HG03045 (cell line): ENCODE results near the gene GNB3.

Experiments
- ATAC-seq: cut with Tn5 transposase; IDR thresholded peaks from one replicate; pipeline ENCODE4 v1.9.1; 2021; ENCODE audit warnings: mild to moderate bottlenecking, moderate library complexity; ENCODE audit not compliant: unreplicated experiment

The GNB3 gene

DNA sequence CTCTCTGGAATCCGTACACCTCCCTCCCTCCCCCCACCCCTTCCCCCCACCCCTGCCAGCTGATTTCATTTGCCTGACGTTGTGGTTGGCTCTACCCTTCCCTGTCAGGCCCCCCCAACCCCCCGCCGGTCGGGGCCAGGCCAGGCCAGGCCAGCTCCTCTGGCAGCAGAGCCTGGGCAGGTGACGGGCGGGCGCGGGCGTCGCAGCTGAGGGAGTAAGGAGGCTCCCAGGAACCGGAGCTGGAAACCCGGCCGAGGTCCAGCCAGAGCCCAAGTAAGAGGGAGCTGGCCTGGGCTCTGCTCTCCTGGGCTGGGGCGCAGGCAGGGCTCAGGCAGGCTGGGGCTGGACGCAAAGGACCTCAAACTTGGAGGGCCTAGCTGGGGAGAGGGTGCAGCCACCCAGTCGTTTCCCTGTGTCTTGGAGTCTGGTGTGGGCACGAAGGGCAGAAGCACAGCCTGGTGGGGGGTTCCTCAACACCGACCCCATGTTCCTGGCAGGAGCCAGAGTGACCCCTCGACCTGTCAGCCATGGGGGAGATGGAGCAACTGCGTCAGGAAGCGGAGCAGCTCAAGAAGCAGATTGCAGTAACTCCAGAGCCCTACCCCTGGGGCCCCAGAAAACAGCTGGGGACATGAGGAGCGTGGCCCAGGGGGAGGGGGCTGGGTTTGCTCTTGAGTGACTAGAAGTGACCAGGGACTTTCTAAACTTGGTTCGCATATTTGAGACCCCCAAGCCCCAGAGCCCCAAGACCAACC, at the start of gene GNB3:
TSS of gene GNB3 (plus strand) at position 165 of the 755 bp plus-strand sequence. CDS start at position 528, 363 bp downstream.
- ATAC-seq = no peak

- no peak for ATAC-seq
Measured at GRCh38 chr12:6791931-6792520, 48.7 kb upstream of the GNB3 start.

DNA sequence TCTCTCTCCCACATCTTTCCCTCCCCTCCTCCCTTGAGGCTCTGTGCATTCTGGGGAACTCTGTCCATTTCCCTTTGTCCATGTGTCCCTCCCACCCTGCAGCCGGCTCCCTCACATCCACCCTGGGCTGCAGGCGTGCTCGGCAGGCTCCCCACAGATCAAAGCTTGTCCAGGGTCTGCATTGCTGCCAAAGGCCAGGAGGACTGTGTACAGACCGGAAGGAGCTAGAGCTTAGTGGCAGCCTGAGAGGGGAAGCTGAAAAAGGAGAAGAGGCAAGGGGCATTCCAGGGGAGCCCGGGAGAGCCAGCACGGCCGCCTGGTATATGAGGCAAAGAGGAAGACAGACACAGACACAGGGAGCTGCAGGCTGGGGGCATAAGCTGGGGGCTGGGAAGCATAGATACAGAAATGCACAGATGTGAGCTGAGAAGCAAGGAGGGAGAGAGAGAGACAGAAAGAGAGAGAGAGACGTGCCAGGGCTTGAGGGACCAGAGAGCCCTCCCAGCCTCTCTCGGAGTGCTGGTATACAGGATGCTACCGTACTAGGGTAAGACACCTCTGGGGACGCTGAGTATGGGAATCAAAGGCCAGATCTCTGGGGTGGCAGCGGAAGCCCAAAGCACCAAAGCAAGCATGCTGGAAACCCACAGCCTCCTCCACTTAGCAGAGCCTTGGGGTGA, 48.1 kb upstream of the GNB3 start:
- ATAC-seq = no peak

- no peak for ATAC-seq
Measured at GRCh38 chr12:6795088-6795487, 45.6 kb upstream of the GNB3 start.

GRCh38 chr12:6796576-6796975, 44.1 kb upstream of the GNB3 start:
- no peak for ATAC-seq

GRCh38 chr12:6799147-6799546, 41.6 kb upstream of the GNB3 start:
- no peak for ATAC-seq

- no peak for ATAC-seq
Measured at GRCh38 chr12:6807170-6807569, 33.6 kb upstream of the GNB3 start.

GRCh38 chr12:6809056-6809455, 31.7 kb upstream of the GNB3 start:
- no peak for ATAC-seq

- ATAC-seq = no peak
Measured at GRCh38 chr12:6810758-6811157, 30.0 kb upstream of the GNB3 start.

GRCh38 chr12:6813363-6813762, 27.4 kb upstream of the GNB3 start:
- no peak for ATAC-seq

DNA sequence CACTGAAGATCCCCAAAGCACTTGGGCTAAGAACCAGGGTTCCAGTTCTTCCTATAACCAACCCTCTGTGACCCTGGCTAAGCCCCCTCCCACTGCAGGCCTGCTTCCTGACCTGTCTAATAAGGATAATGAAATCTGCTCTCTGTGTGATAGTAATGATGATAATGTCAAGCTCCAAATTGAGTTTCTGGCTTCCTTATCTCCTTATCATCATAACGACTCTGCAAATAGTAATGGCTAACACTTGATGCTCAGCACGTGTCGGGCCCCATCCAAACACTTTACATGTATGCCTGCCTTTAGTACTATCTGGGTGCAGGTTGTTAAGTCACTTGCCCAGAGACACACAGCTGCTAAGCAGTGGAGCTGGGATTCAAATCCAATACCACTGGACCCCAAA, 24.1 kb upstream of the GNB3 start:
- ATAC-seq = no peak

- ATAC-seq = no peak
Measured at GRCh38 chr12:6817098-6817497, 23.6 kb upstream of the GNB3 start.

GRCh38 chr12:6817662-6818157, 23.0 kb upstream of the GNB3 start:
- ATAC-seq = no peak

GRCh38 chr12:6818222-6818621, 22.5 kb upstream of the GNB3 start:
- no peak for ATAC-seq

DNA sequence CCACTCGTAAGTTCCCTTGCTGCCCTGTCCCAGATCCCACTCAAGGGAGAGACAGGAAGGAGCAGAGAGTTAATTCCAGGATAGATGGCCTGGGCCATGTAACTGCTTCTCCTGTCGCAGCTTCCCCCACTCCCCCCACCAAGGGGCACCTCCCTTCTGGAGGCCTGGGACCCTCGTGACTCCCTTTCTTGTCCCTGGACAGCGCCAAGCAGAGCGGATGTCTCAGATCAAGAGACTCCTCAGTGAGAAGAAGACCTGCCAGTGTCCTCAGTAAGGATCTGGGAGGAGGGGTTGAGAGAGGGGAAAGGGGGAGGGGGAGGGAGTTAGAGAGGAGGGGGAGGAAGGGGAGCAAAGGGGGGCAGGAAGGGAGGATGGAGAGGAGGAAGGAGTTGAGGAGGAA, 22.1 kb upstream of the GNB3 start:
- no peak for ATAC-seq

GRCh38 chr12:6819106-6820030, 21.4 kb upstream of the GNB3 start:
- no peak for ATAC-seq

- ATAC-seq = no peak
Measured at GRCh38 chr12:6820166-6820565, 20.6 kb upstream of the GNB3 start.

DNA sequence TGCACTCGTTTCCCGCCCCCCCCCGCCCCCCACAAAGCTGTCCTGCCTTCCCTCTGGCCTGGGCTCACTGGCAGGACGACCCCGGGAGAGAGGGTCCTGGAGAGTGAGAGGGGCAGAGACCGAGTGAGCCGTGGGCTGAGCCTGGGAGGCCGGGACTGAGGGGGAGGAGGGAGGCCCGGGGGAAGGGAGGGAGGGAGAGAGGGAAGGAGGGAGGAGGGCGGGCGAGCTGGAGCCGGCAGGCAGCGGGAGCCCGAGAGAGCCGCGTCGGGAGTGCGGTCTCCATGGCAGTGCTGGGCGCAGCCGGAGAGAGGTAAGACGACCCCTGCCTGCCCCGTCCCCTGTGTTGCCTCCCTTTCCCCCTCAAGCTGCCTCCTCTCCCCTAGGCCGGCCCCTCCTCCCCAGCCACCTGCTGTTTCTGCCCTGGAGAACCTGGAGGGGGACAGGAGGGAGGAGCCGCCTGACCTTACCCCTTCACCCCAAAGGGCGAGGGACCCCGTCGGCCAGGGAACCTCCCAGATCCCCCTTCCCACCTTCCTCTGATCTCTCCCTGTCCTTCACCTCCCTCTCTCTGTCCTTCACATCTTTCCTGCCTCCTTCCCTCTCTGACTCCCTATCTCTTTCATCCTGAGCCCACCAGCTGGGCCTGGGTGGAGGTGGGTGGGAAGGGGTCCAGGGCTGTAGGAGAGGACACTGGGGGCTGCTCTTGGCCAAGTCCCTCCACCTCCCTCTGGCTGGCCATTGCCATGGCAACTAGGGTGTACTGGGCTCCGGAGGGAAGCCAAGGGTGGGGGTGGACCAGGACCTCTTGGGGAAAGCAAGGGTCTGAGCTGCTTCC, 18.9 kb upstream of the GNB3 start, which contains the start of gene GPR162:
TSS of gene GPR162 (plus strand) at position 231 of the 835 bp plus-strand sequence. CDS start 2,078 bp downstream, outside the sequence.
- ATAC-seq = no peak

DNA sequence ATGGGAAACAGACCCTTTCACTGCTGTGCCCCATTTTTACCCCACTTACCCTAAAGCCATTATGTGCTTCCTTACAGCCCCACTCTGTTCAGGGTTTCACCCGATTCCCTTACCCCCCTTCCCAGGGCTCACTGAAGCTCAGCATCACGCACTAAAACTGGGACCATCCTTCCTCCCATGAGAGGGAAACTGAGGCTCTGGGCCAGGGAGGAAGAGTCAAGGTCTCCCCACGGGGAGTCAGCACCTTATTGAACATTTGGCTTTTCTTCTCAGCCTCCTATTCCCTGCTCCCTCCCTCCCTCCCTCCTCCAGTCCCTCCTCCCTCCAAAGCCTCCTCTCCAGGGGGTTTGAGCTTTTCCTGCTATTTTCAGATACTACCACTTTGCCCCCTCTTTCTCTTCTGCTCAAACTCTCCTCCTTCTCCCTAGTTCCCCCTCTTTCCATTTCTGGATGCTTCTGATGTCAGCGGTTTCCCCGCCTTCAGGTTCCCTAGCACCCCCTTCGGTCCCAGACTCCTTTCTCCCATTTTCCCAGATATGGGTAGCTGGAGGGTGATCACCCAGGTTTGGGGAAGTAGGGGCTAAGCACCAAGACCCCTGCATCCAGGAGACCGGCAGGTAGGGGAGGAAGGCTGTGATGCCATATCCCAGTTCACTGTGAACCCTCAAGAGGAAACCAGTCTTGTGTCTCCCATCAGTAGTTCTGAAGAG, 18.1 kb upstream of the GNB3 start:
- ATAC-seq = no peak
